Ovary (tissue), 9 donors: ENCODE results near the gene PGF. TPM values are rescaled to one million over a fixed set of nuclear protein-coding genes. Genes with fewer than 3 reads are reported as not detected.

Experiments used
- DNase-seq, 5 donors: peaks; one replicate each; pipeline ENCODE4 v3.0.0-alpha.2; 2019 to 2020
- H3K27ac ChIP-seq, 2 donors: fragments of 200-600 bp; one replicate each; pipeline versions ENCODE4 v1.5.1 to v1.8.0; 2019 to 2022
- H3K27me3 ChIP-seq: fragments of 200-600 bp; one replicate; pipeline ENCODE4 v1.8.0; 2022
- H3K36me3 ChIP-seq: fragments of 200-600 bp; sonication (generic); one replicate; pipeline ENCODE4 v1.5.1; 2019
- H3K4me1 ChIP-seq: one replicate; pipeline ENCODE4 v1.8.1; 2013; ENCODE audit warnings: mild to moderate bottlenecking, moderate library complexity; ENCODE audit not compliant: insufficient read depth
- H3K4me3 ChIP-seq: fragments of 200-600 bp; sonication (generic); one replicate; pipeline ENCODE4 v1.5.1; 2017
- H3K9me3 ChIP-seq, 2 donors: fragments of 200-600 bp in 1 of 2; sonication (generic) in 1 of 2; one replicate each; pipeline versions ENCODE4 v1.5.1 to v1.8.1; 2013 to 2019; ENCODE audit warnings: mild to moderate bottlenecking in 1 of 2, moderate library complexity in 1 of 2
- EP300 ChIP-seq: sonication (generic); formaldehyde crosslinking; IDR thresholded peaks from one replicate; pipeline ENCODE4 v1.6.1; 2017; ENCODE audit warnings: antibody characterized with exemption
- POLR2A ChIP-seq: fragments of 450-650 bp; IDR thresholded peaks from one replicate; pipeline ENCODE4 v1.6.1; 2017; ENCODE audit warnings: antibody characterized with exemption, mild to moderate bottlenecking, moderate library complexity
- WGBS, 3 donors: extraction: QIAGEN DNeasy Blood & Tissue Kit in 1 of 3; methylation state at CpG; one replicate each; pipeline versions ENCODE4 v1.1.5 to v1.1.7; 2013 to 2017; 5-methylcytosine and 5-hydroxymethylcytosine counted together
- intact Hi-C, 4 donors: fragments of 100-400 bp; cut with DNase I; formaldehyde crosslinking; loops; one replicate each; pipeline versions ENCODE4 v1.11.0 to v1.15.1; 2022 to 2023
- polyA plus RNA-seq, 2 donors: library from polyadenylated mRNA; stranded (reverse); fragments of 200-250 nt in 1 of 2; fragments of 350-450 nt in 1 of 2; fragmentation: Illumina TruSeq in 1 of 2; extraction: RNeasy Lipid Tissue Mini Kit (QIAGEN cat#74804) in 1 of 2; gene quantifications; one replicate each; pipeline ENCODE4 v1.2.3, GENCODE V29; 2013 to 2014
- total RNA-seq, 7 donors: library from RNA; depleted of rRNA in 2 of 7; stranded (reverse); fragments of >200 nt in 2 of 7; fragmentation: NEBNext Ultra II Directional in 3 of 7; extraction: Animal tissue kit (Norgen Biotek cat#: 25700) in 3 of 7; gene quantifications; one replicate each; pipeline versions ENCODE4 v1.1.0 to v1.2.4, GENCODE V29; 2016 to 2023
- TF ChIP-seq, protein P1 (sequence below), 3 donors: fragments of 450-650 bp in 2 of 3; fragments of 200-600 bp in 1 of 3; IDR thresholded peaks; one replicate each; pipeline versions ENCODE4 v1.5.1 to v1.8.0; 2016 to 2022; ENCODE audit warnings: antibody characterized with exemption in 3 of 3, mild to moderate bottlenecking in 1 of 3
- donor health status: DM: no; HTN: no; CAD: no; lungs with moderate emphysema.
- donor health status: DM: no; HTN: no; CAD: no.
- donor health status: Bipolar disorder and iron deficiency.
- donor health status: DM: yes; HTN: yes; CAD: no.
- donor health status: DM: no; HTN: no; CAD: no.
- donor health status: DM: yes; HTN: yes; CAD: no.

PGF gene
- total and polyA plus RNA-seq, 9 donors: 1.8 to 14.0 (median 4.2) TPM; not detected in 1

- H3K4me1 ChIP-seq: no peaks in the 10 kb centered on the region
- no peaks in the 10 kb centered on the region for H3K36me3 ChIP-seq
- WGBS, 3 donors: 88 to 95% (median 89%) methylated on average over 3 of the region's 3 CpGs
- no peaks in the 10 kb centered on the region for H3K9me3 ChIP-seq
- H3K27me3 ChIP-seq: no peaks in the 10 kb centered on the region
- intact Hi-C loops: no loop called here
- no peak overlapping the region for H3K4me3 ChIP-seq
- TF ChIP-seq, protein P1, sequence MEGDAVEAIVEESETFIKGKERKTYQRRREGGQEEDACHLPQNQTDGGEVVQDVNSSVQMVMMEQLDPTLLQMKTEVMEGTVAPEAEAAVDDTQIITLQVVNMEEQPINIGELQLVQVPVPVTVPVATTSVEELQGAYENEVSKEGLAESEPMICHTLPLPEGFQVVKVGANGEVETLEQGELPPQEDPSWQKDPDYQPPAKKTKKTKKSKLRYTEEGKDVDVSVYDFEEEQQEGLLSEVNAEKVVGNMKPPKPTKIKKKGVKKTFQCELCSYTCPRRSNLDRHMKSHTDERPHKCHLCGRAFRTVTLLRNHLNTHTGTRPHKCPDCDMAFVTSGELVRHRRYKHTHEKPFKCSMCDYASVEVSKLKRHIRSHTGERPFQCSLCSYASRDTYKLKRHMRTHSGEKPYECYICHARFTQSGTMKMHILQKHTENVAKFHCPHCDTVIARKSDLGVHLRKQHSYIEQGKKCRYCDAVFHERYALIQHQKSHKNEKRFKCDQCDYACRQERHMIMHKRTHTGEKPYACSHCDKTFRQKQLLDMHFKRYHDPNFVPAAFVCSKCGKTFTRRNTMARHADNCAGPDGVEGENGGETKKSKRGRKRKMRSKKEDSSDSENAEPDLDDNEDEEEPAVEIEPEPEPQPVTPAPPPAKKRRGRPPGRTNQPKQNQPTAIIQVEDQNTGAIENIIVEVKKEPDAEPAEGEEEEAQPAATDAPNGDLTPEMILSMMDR (IDR thresholded peaks at IDR 0.05): no peak
- TF ChIP-seq POLR2A (no peak), EP300 (no peak)
- H3K27ac ChIP-seq: no peak overlapping the region
- no peak for DNase-seq
Measured at GRCh38 chr14:74896400-74896799, 59.0 kb downstream of the PGF start.

DNA sequence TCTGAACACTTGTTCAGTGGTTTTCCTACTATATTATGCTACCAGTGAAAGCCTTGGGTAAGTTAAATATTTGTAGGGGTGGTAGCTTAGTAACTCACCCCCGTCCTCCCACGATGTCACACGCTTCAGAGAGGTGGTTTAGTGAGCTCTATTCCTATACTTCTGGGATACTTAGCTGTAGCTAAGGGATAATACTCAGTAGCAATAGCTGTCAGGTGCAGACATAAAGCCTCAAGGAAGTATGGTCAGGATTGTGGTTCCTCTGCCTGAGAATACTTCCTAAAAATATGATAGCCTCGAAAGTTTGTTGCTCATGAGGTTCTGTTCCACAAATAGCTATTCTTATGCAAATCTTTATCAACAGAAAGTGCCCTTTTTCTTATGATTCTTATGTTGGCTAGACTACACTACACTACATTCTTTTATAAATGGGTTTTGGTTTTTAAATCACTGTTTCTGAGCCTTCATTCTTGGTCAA is 61.7 kb downstream of the PGF start:
- no peaks in the 10 kb centered on the region for H3K9me3 ChIP-seq
- no peak overlapping the region for H3K4me3 ChIP-seq
- no peak for DNase-seq
- H3K27me3 ChIP-seq: no peaks in the 10 kb centered on the region
- 69 to 92% (median 82%) methylated on average over 4 of the region's 4 CpGs for WGBS, 3 donors
- H3K27ac ChIP-seq: no peak overlapping the region
- no peaks in the 10 kb centered on the region for H3K36me3 ChIP-seq
- intact Hi-C loops: no loop called here
- TF ChIP-seq EP300: no peak
- TF ChIP-seq POLR2A: no peak
- TF ChIP-seq, protein P1 (IDR thresholded peaks at IDR 0.05): no peak
- no peaks in the 10 kb centered on the region for H3K4me1 ChIP-seq

- Histone ChIP-seq H3K4me1 (no peaks in the 10 kb centered on the region), H3K4me3 (no peak overlapping the region), H3K27me3 (no peaks in the 10 kb centered on the region), H3K36me3 (no peaks in the 10 kb centered on the region), H3K27ac (no peak overlapping the region), H3K9me3 (no peaks in the 10 kb centered on the region)
- TF ChIP-seq EP300 (no peak), POLR2A (no peak)
- TF ChIP-seq, protein P1 (IDR thresholded peaks at IDR 0.05): no peak
- intact Hi-C loops: no loop called here
- no peak for DNase-seq
- 81 to 83% (median 82%) methylated on average over 5 of the region's 5 CpGs for WGBS, 3 donors
Measured at GRCh38 chr14:74892745-74893144, 62.7 kb downstream of the PGF start.

DNA sequence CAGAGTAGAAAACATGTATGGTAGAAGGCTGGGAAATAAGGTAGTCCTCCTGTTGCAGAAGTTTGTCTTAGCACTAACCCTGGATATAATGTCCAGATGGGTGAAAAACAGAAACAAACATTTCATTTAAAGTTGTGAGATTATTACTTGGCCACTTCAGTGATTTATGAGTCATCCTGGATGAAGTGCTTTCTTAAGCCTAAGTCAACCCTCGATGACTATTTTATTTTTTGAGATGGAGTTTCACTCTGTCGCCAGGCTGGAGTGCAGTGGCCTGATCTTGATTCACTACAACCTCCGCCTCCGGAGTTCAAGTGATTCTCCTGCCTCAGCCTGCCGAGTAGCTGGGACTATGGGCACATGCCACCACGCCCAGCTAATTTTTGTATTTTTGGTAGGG is 63.5 kb downstream of the PGF start:
- DNase-seq: no peak
- 82 to 87% (median 84%) methylated on average over 6 of the region's 6 CpGs for WGBS, 3 donors
- H3K4me3 ChIP-seq: no peak overlapping the region
- H3K9me3 ChIP-seq: no peaks in the 10 kb centered on the region
- no peaks in the 10 kb centered on the region for H3K4me1 ChIP-seq
- TF ChIP-seq EP300: no peak
- TF ChIP-seq, protein P1 (IDR thresholded peaks at IDR 0.05): no peak
- TF ChIP-seq POLR2A: no peak
- H3K36me3 ChIP-seq: no peaks in the 10 kb centered on the region
- intact Hi-C loops: no loop called here
- H3K27ac ChIP-seq: no peak overlapping the region
- no peaks in the 10 kb centered on the region for H3K27me3 ChIP-seq

Other genes starting within 250 kb of the PGF start
- 10 to 100 TPM; 14.8 to 38.1 (median 26.5) TPM for gene AREL1, start 242.5 kb downstream of the PGF start, total RNA-seq
- 10 to 100 TPM in 1 of 2 donors, 1 to 10 TPM in 1; 8.2 to 24.0 TPM for gene AREL1, start 242.5 kb downstream of the PGF start, polyA plus RNA-seq
- 10 to 100 TPM; 19.8 to 60.8 (median 43.1) TPM for gene FCF1, start 242.5 kb downstream of the PGF start, total RNA-seq
- 10 to 100 TPM; 31.5 to 57.6 TPM for gene FCF1, start 242.5 kb downstream of the PGF start, polyA plus RNA-seq
- 10 to 100 TPM; 58.7 to 92.4 (median 70.2) TPM for gene YLPM1, start 192.3 kb downstream of the PGF start, total RNA-seq
- gene YLPM1, start 192.3 kb downstream of the PGF start, polyA plus RNA-seq: 10 to 100 TPM; 30.1 to 68.4 TPM
- not detected for gene PROX2, start 79.5 kb downstream of the PGF start, total RNA-seq
- not detected for gene PROX2, start 79.5 kb downstream of the PGF start, polyA plus RNA-seq
- 10 to 100 TPM; 41.0 to 71.5 (median 68.6) TPM for gene DLST, start 73.7 kb downstream of the PGF start, total RNA-seq
- 100 to 1,000 TPM in 1 of 2 donors, 10 to 100 TPM in 1; 50.6 to 100 TPM for gene DLST, start 73.7 kb downstream of the PGF start, polyA plus RNA-seq
- gene RPS6KL1, start 32.3 kb downstream of the PGF start, total RNA-seq: 1 to 10 TPM in 5 of 7 donors, under 1 TPM in 2; 0.24 to 3.0 (median 1.8) TPM
- 1 to 10 TPM in 1 of 2 donors, under 1 TPM in 1; 0.67 to 1.7 TPM for gene RPS6KL1, start 32.3 kb downstream of the PGF start, polyA plus RNA-seq
- 10 to 100 TPM in 6 of 7 donors, 1 to 10 TPM in 1; 8.8 to 33.3 (median 29.6) TPM for gene EIF2B2, start 47.3 kb upstream of the PGF start, total RNA-seq
- 10 to 100 TPM; 30.6 to 59.9 TPM for gene EIF2B2, start 47.3 kb upstream of the PGF start, polyA plus RNA-seq
- 10 to 100 TPM; 21.7 to 36.4 (median 26.8) TPM for gene MLH3, start 95.9 kb upstream of the PGF start, total RNA-seq
- 10 to 100 TPM; 14.8 to 18.7 TPM for gene MLH3, start 95.9 kb upstream of the PGF start, polyA plus RNA-seq
- gene ACYP1, start 108.4 kb upstream of the PGF start, total RNA-seq: 10 to 100 TPM in 4 of 7 donors, 1 to 10 TPM in 3; 5.5 to 27.7 (median 11.2) TPM
- gene ACYP1, start 108.4 kb upstream of the PGF start, polyA plus RNA-seq: 10 to 100 TPM; 11.3 to 16.9 TPM
- gene ZC2HC1C, start 114.0 kb upstream of the PGF start, total RNA-seq: 1 to 10 TPM in 4 of 7 donors, under 1 TPM in 3; 0.66 to 9.2 (median 1.3) TPM
- 1 to 10 TPM in 1 of 2 donors, under 1 TPM in 1; 0.46 to 2.6 TPM for gene ZC2HC1C, start 114.0 kb upstream of the PGF start, polyA plus RNA-seq
- gene NEK9, start 171.5 kb upstream of the PGF start, total RNA-seq: 100 to 1,000 TPM in 4 of 7 donors, 10 to 100 TPM in 3; 58.1 to 140 (median 117) TPM
- gene NEK9, start 171.5 kb upstream of the PGF start, polyA plus RNA-seq: 100 to 1,000 TPM in 1 of 2 donors, 10 to 100 TPM in 1; 57.0 to 105 TPM
- gene TMED10, start 221.0 kb upstream of the PGF start, total RNA-seq: 100 to 1,000 TPM; 172 to 446 (median 287) TPM
- 100 to 1,000 TPM; 164 to 315 TPM for gene TMED10, start 221.0 kb upstream of the PGF start, polyA plus RNA-seq